Measurements from ENCODE around the gene MECR.
"Not testable (repeated sequence)": the region's sequence is repeated elsewhere in the genome, so short reads cannot be mapped to it uniquely, and the experiment has no call there.

DNA sequence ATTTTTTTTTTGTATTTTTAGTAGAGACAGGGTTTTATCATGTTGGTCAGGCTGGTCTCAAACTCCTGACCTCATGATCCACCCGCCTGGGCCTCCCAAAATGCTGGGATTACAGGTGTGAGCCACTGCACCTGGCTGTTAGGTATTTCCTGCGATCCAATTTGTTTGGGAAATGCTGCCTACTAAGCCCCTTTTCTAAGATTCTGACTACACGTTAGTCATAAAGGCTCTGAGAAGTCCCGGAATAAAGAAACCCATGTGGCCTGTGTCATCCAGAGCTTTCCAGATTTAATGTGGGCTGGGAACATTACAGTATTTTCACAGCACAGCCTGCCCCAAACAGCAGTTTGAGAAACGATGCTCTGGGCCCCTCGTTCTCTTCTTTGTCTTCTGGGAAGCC lies 8.5 kb downstream of the MECR start:
- TF ChIP-seq, protein P1, sequence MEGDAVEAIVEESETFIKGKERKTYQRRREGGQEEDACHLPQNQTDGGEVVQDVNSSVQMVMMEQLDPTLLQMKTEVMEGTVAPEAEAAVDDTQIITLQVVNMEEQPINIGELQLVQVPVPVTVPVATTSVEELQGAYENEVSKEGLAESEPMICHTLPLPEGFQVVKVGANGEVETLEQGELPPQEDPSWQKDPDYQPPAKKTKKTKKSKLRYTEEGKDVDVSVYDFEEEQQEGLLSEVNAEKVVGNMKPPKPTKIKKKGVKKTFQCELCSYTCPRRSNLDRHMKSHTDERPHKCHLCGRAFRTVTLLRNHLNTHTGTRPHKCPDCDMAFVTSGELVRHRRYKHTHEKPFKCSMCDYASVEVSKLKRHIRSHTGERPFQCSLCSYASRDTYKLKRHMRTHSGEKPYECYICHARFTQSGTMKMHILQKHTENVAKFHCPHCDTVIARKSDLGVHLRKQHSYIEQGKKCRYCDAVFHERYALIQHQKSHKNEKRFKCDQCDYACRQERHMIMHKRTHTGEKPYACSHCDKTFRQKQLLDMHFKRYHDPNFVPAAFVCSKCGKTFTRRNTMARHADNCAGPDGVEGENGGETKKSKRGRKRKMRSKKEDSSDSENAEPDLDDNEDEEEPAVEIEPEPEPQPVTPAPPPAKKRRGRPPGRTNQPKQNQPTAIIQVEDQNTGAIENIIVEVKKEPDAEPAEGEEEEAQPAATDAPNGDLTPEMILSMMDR (IDR thresholded peaks at IDR 0.05) = not testable (repeated sequence)
- TF ChIP-seq POLR2A (IDR thresholded peaks at IDR 0.05) = not testable (repeated sequence)
